Measurements from ENCODE around the gene ZNF213. TPM values are rescaled to one million over a fixed set of nuclear protein-coding genes. Genes with fewer than 3 reads are reported as not detected.
A peak's percentile ranks its signal among the peaks of the same experiment; 100 is the strongest.

The ZNF213 gene
- total RNA-seq, 1 experiment from 2014 or later, result 20.7 TPM

DNA sequence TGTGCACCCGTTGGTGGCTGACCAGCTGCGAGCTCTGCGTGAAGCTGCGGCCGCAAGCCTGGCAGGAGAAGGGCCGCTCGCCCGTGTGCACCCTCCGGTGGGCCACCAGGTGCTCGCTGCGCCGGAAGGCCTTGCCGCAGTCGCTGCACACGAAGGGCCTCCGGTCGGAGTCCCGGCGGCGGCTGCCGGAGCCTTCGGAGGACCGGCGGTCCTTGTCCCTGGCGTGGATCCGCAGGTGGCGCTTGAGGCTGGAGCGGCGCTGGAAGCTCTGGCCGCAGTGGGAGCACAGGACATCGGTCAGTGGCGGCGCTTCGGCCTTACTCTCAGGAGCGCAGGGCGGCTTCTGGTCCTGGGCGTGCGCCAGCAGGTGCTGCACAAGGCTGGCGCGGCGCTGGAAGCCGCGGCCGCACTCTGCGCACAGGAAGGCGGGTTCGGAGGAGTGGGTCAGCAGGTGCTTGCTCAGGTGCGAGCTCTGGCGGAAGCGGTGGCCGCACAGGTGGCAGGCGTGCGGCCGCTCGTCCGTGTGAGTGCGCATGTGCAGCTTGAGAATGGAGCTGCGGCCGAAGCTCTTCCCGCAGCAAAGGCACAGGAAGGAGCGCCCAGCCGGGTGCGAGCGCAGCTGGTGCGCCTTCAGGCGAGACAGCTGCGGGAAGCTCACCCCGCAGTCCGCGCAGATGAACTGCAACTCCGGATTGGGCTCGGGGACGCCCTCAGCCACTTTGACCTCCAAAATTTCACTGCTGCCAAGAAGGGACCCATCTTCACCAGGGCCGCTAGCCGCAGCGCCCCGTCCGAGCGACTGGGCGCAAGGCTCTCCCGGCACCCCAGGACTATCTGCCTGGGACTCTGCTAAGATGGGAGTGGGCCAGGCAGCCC is 44.9 kb upstream of the ZNF213 start:
- Mint-ChIP-seq H3K27me3 (ENCODE audit: insufficient read depth, unreplicated experiment) (no peaks in the 10 kb centered on the region), H3K27ac (ENCODE audit: low read depth, unreplicated experiment) (no peak overlapping the region), H3K4me1 (ENCODE audit: insufficient read depth, unreplicated experiment) (no peaks in the 10 kb centered on the region), H3K36me3 (ENCODE audit: insufficient read depth, unreplicated experiment) (no peaks in the 10 kb centered on the region), H3K9me3 (ENCODE audit: unreplicated experiment) (no peaks in the 10 kb centered on the region), H3K4me3 (ENCODE audit: unreplicated experiment) (no peak overlapping the region)
- TF ChIP-seq, protein P1, sequence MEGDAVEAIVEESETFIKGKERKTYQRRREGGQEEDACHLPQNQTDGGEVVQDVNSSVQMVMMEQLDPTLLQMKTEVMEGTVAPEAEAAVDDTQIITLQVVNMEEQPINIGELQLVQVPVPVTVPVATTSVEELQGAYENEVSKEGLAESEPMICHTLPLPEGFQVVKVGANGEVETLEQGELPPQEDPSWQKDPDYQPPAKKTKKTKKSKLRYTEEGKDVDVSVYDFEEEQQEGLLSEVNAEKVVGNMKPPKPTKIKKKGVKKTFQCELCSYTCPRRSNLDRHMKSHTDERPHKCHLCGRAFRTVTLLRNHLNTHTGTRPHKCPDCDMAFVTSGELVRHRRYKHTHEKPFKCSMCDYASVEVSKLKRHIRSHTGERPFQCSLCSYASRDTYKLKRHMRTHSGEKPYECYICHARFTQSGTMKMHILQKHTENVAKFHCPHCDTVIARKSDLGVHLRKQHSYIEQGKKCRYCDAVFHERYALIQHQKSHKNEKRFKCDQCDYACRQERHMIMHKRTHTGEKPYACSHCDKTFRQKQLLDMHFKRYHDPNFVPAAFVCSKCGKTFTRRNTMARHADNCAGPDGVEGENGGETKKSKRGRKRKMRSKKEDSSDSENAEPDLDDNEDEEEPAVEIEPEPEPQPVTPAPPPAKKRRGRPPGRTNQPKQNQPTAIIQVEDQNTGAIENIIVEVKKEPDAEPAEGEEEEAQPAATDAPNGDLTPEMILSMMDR (IDR thresholded peaks at IDR 0.05; ENCODE audit: unreplicated experiment), result no peak
- ChIA-PET CTCF (interaction anchor here (0.7 to 1.1 kb wide), 2 partner anchors 58 to 76 kb away, joined by 3 to 6 read pairs; no protein-coding TSS in a partner anchor), POLR2A (interaction anchor here (0.6 kb wide), 1 partner anchor 568 kb away, joined by 3 read pairs; no protein-coding TSS in a partner anchor)
- intact Hi-C loops (cut with micrococcal nuclease), result no loop called here
- no peak for DNase-seq (ENCODE audit: unreplicated experiment)
- BruUV-seq (replicated peaks), result no TSS peak

DNA sequence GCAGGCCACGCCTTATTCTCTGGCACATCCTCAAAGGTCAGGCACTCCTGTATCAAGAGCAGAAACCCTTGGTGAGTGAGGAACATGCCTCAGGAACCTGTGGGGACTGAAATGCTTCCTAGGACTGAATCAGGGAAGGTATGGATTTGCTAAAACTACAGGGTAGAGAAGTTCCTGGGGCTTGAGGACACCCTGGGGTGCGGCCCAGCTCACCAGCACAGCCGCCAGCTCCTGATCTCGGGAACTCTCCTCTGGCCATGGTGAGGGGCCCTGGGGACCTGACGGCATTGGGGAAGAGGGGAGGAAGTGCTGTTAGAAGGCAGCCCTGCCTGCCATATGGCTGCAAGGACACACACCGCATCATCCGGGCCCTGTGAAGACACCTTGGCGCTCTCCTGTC is 43.3 kb upstream of the ZNF213 start:
- TF ChIP-seq, protein P1 (IDR thresholded peaks at IDR 0.05; ENCODE audit: unreplicated experiment), result no peak
- no peaks in the 10 kb centered on the region for H3K36me3 Mint-ChIP-seq (ENCODE audit: insufficient read depth, unreplicated experiment)
- CTCF ChIA-PET, result interaction anchor here (0.6 to 1.1 kb wide), 2 partner anchors 60 to 70 kb away, joined by 3 read pairs; no protein-coding TSS in a partner anchor
- H3K27ac Mint-ChIP-seq (ENCODE audit: low read depth, unreplicated experiment), result no peak overlapping the region
- no peak for DNase-seq (ENCODE audit: unreplicated experiment)
- H3K4me1 Mint-ChIP-seq (ENCODE audit: insufficient read depth, unreplicated experiment), result no peaks in the 10 kb centered on the region
- BruUV-seq (replicated peaks), result no TSS peak
- H3K4me3 Mint-ChIP-seq (ENCODE audit: unreplicated experiment), result no peak overlapping the region
- no peaks in the 10 kb centered on the region for H3K27me3 Mint-ChIP-seq (ENCODE audit: insufficient read depth, unreplicated experiment)
- intact Hi-C loops (cut with micrococcal nuclease), result no loop called here
- H3K9me3 Mint-ChIP-seq (ENCODE audit: unreplicated experiment), result no peaks in the 10 kb centered on the region
- POLR2A ChIA-PET, result no interaction called here

DNA sequence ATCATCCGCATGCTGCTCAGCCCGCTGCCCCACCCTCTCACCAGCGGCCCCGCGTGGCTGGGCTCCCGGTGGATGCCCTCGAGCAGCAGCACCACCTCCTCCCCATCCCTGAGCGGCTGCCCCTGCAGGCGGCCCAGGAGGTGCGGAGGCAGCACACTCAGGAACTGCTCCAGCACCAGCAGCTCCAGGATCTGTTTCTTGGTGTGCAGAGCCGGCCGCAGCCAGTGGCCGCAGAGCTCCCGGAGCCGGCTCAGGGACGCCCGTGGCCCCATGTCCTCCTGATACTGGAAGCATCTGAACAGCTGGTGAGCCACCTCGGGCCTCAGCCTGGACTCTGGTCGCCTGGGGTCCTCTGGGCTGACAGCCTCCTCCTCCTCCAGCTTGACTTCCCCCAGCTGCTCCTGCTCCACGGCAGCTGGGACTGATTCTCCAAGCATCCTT is 42.3 kb upstream of the ZNF213 start:
- H3K4me1 Mint-ChIP-seq (ENCODE audit: insufficient read depth, unreplicated experiment), result no peaks in the 10 kb centered on the region
- DNase-seq (ENCODE audit: unreplicated experiment), result no peak
- H3K27me3 Mint-ChIP-seq (ENCODE audit: insufficient read depth, unreplicated experiment), result no peaks in the 10 kb centered on the region
- CTCF ChIA-PET, result interaction anchor here (0.7 to 1.7 kb wide), 3 partner anchors 34 to 61 kb away, joined by 3 to 9 read pairs (median 3); no protein-coding TSS in a partner anchor
- POLR2A ChIA-PET, result interaction anchor here (0.6 kb wide), 1 partner anchor 16 kb away, joined by 3 read pairs; no protein-coding TSS in a partner anchor
- H3K4me3 Mint-ChIP-seq (ENCODE audit: unreplicated experiment), result no peak overlapping the region
- intact Hi-C loops (cut with micrococcal nuclease), result no loop called here
- no peak overlapping the region for H3K27ac Mint-ChIP-seq (ENCODE audit: low read depth, unreplicated experiment)
- TF ChIP-seq, protein P1 (IDR thresholded peaks at IDR 0.05; ENCODE audit: unreplicated experiment), result no peak
- no TSS peak for BruUV-seq (replicated peaks)
- H3K9me3 Mint-ChIP-seq (ENCODE audit: unreplicated experiment), result no peaks in the 10 kb centered on the region
- no peaks in the 10 kb centered on the region for H3K36me3 Mint-ChIP-seq (ENCODE audit: insufficient read depth, unreplicated experiment)

DNA sequence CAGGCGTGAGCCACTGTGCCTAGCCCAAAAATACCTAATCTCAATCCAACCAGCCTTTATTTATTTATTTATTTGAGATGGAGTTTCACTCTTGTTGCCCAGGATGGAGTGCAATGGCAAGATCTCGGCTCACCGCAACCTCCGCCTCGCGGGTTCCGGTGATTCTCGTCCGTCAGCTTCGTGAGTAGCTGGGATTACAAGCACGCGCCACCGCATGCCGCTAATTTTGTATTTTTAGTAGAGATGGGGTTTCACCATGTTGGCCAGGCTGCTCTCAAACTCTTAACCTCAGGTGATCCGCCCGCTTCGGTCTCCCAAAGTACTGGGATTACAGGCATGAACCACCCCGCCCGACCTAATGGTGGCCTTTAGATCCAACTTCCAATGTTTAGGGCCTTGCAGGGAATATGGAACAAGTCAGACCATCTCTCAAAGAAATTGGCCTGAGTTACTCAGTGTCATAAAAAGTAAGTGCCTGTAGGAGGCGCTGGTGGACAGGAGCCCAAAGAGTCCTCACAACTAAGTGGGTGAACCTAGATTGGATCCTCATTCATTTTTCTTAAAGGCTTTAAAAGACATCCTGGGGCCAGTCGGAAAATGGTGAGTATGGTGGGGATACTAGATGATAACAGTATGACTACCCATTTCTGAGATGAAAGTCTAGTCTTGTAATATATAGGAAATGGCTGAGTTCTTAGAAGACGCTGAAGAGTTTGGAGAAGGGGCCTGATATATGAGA is 40.4 kb upstream of the ZNF213 start:
- BruUV-seq (replicated peaks), result no TSS peak
- intact Hi-C loops (cut with micrococcal nuclease), result no loop called here
- CTCF ChIA-PET, result interaction anchor here (0.6 to 1.7 kb wide), 2 partner anchors 36 to 52 kb away, joined by 3 to 9 read pairs; no protein-coding TSS in a partner anchor
- Mint-ChIP-seq H3K36me3 (ENCODE audit: insufficient read depth, unreplicated experiment) (no peaks in the 10 kb centered on the region), H3K4me1 (ENCODE audit: insufficient read depth, unreplicated experiment) (no peaks in the 10 kb centered on the region), H3K27me3 (ENCODE audit: insufficient read depth, unreplicated experiment) (no peaks in the 10 kb centered on the region), H3K27ac (ENCODE audit: low read depth, unreplicated experiment) (no peak overlapping the region), H3K9me3 (ENCODE audit: unreplicated experiment) (no peaks in the 10 kb centered on the region), H3K4me3 (ENCODE audit: unreplicated experiment) (no peak overlapping the region)
- POLR2A ChIA-PET, result interaction anchor here (0.9 kb wide), 1 partner anchor 30 kb away, joined by 3 read pairs; no protein-coding TSS in a partner anchor
- DNase-seq (ENCODE audit: unreplicated experiment), result peak; percentile 68
- TF ChIP-seq, protein P1 (IDR thresholded peaks at IDR 0.05; ENCODE audit: unreplicated experiment), result peak; percentile 54
